ENCODE measurements around the gene PLPP1. TPM values are rescaled to one million over a fixed set of nuclear protein-coding genes. Genes with fewer than 3 reads are reported as not detected.
"Not testable (repeated sequence)": the region's sequence is repeated elsewhere in the genome, so short reads cannot be mapped to it uniquely, and the experiment has no call there.

The PLPP1 gene
- total and polyA plus RNA-seq, 5 experiments from 2014 or later, result 7.0 to 23.3 (median 11.7) TPM

- peak overlapping the region in 3 of 10 donors; percentile 9 to 33 (median 29) for H3K27ac Mint-ChIP-seq
- no peaks in the 10 kb centered on the region for H3K36me3 Mint-ChIP-seq
- no peaks in the 10 kb centered on the region for H3K9me3 Mint-ChIP-seq
- peaks cover 18 to 44% (median 39%) of the 10 kb centered on the region in 4 donors for H3K4me1 Mint-ChIP-seq
- peak overlapping the region in 3 of 10 donors; percentile 12 to 15 (median 14) for H3K4me3 Mint-ChIP-seq
- no peak for ATAC-seq
- no peaks in the 10 kb centered on the region for H3K27me3 Mint-ChIP-seq
- no peak for DNase-seq
- POLR2A ChIA-PET, result no interaction called here
Observed at GRCh38 chr5:55540024-55540423, 5.3 kb upstream of the PLPP1 start.

DNA sequence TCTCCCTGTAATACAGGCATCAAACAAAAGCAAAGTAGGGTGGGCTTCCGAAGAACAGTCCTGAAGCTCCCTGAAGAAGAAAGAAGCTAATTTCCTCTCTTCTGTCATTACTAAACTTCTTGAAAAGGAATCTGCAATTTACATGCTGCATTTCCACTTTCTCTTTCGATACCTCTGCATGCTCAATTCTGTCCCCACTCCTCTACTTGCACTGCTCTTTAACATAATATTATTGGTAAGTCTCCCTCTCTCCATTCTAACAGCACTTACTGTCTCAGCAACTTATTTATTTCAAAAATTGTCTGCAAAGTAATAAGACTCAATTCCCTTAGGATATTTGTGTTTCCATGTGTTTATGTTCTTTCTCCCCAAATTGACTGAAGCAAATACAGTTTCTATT, 3.9 kb upstream of the PLPP1 start:
- DNase-seq (peak in 3 of 10 donors; percentile 9 to 36 (median 25)), ATAC-seq (no peak)
- peak overlapping the region; percentile 14 to 95 (median 81) for H3K27ac Mint-ChIP-seq
- no peaks in the 10 kb centered on the region for H3K9me3 Mint-ChIP-seq
- peak overlapping the region in 9 of 10 donors; percentile 3 to 74 (median 57) for H3K4me3 Mint-ChIP-seq
- H3K36me3 Mint-ChIP-seq, result no peaks in the 10 kb centered on the region
- POLR2A ChIA-PET, result interaction anchor here (0.7 kb wide), 1 partner anchor 12 kb away, joined by 4 read pairs; no protein-coding TSS in a partner anchor
- no peaks in the 10 kb centered on the region for H3K27me3 Mint-ChIP-seq
- H3K4me1 Mint-ChIP-seq, result peaks cover 22 to 49% (median 44%) of the 10 kb centered on the region in 4 donors

- H3K4me1 Mint-ChIP-seq, result peaks cover 24 to 58% (median 51%) of the 10 kb centered on the region in 4 donors
- not testable (repeated sequence) for H3K4me3 Mint-ChIP-seq, ATAC-seq, H3K9me3 Mint-ChIP-seq, DNase-seq, H3K27me3 Mint-ChIP-seq, H3K36me3 Mint-ChIP-seq, H3K27ac Mint-ChIP-seq
- POLR2A ChIA-PET, result interaction anchor here (0.7 kb wide), 1 partner anchor 456 kb away, joined by 3 read pairs; no protein-coding TSS in a partner anchor
Observed at GRCh38 chr5:55537315-55537714, 2.6 kb upstream of the PLPP1 start.

DNA sequence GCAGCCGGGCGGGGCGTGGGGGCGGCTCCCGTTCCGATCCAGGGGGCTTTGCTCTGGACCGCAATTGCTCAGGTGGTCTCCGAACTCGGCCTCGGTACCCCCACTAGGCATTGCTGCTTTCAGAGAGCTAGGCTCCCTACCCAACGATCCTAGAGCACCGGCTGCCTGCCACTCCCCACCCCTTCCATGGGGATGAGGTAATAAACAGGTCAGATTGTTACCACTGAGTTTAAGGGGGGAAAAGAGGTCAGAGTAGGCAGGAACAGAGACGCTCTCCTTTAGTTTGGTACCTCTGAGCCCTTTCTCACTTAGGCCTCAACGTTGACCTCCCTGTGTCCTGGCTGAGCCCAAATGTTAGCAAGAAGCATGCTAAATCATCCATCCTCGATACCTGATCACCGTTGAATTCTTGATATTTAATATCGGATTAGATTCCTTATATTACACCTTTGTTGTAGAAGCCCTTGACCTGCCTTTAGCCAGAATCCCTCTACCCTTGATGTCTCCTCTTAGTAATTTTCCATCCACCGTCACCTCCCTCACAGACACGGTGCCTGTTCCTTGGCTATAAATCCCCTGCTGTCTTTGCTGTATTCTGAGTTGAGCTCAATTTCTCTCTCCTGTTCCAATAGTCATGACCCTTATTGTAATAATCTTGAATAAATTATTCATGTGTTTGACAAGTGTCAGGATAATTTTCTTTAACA, 588 bp upstream of the PLPP1 start:
- ATAC-seq (no peak), DNase-seq (peak in 1 of 10 donors; percentile 12)
- peak overlapping the region; percentile 38 to 96 (median 92) for H3K27ac Mint-ChIP-seq
- H3K27me3 Mint-ChIP-seq, result no peaks in the 10 kb centered on the region
- POLR2A ChIA-PET, result interaction anchor here (1.6 kb wide), 2 partner anchors 8 to 228 kb away, joined by 5 to 9 read pairs; partner anchors contain the start of genes DHX29 and MTREX
- peaks cover 0 to 7% (median 6%) of the 10 kb centered on the region in 3 donors for H3K36me3 Mint-ChIP-seq
- peaks cover 22 to 57% (median 44%) of the 10 kb centered on the region in 4 donors for H3K4me1 Mint-ChIP-seq
- no peaks in the 10 kb centered on the region for H3K9me3 Mint-ChIP-seq
- H3K4me3 Mint-ChIP-seq, result peak overlapping the region; percentile 87 to 97 (median 92)

- DNase-seq (peak in 1 of 10 donors; percentile 2), ATAC-seq (peak; percentile 48 to 50)
- peaks cover 23 to 51% (median 36%) of the 10 kb centered on the region in 4 donors for H3K4me1 Mint-ChIP-seq
- peak overlapping the region; percentile 87 to 97 (median 92) for H3K4me3 Mint-ChIP-seq
- H3K36me3 Mint-ChIP-seq, result peaks cover 0 to 13% (median 11%) of the 10 kb centered on the region in 3 donors
- H3K9me3 Mint-ChIP-seq, result no peaks in the 10 kb centered on the region
- POLR2A ChIA-PET, result interaction anchor here (1.6 kb wide), 2 partner anchors 10 to 226 kb away, joined by 5 to 9 read pairs; partner anchors contain the start of genes DHX29 and MTREX
- H3K27me3 Mint-ChIP-seq, result no peaks in the 10 kb centered on the region
- H3K27ac Mint-ChIP-seq, result peak overlapping the region; percentile 66 to 96 (median 94)
Observed at GRCh38 chr5:55533521-55534435, 986 bp downstream of the PLPP1 start.

DNA sequence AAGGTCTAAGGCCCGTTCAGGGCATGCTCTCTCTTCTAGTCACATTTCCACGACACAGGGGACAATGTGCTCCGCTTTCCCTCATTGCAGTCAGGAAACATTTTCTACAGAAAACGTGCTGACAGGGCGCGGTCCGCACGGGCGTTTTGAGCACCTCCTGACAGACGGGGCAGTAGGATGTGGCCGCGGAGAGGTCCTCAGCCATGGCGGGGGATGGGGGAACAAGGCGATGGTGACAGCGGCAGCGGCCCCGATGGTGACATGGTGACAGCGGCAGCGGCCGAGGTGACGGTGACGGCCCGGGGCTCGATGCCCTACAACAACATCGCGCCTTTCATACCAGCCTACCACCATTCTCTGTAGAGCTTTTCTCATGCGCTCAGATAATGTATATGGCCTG, 4.1 kb downstream of the PLPP1 start:
- ATAC-seq (no peak), DNase-seq (no peak)
- H3K27ac Mint-ChIP-seq, result peak overlapping the region in 1 of 10 donors; percentile 70
- peak overlapping the region in 1 of 10 donors; percentile 22 for H3K4me3 Mint-ChIP-seq
- no peaks in the 10 kb centered on the region for H3K27me3 Mint-ChIP-seq
- H3K9me3 Mint-ChIP-seq, result no peaks in the 10 kb centered on the region
- peaks cover 0 to 16% (median 14%) of the 10 kb centered on the region in 3 donors for H3K36me3 Mint-ChIP-seq
- POLR2A ChIA-PET, result no interaction called here
- H3K4me1 Mint-ChIP-seq, result peaks cover 20 to 50% (median 36%) of the 10 kb centered on the region in 4 donors

- peaks cover 0 to 27% (median 16%) of the 10 kb centered on the region in 4 donors for H3K4me1 Mint-ChIP-seq
- ATAC-seq (no peak), DNase-seq (no peak)
- no peaks in the 10 kb centered on the region for H3K9me3 Mint-ChIP-seq
- H3K27me3 Mint-ChIP-seq, result no peaks in the 10 kb centered on the region
- peaks cover 0 to 5% (median 3%) of the 10 kb centered on the region in 3 donors for H3K36me3 Mint-ChIP-seq
- H3K27ac Mint-ChIP-seq, result no peak overlapping the region
- POLR2A ChIA-PET, result no interaction called here
- H3K4me3 Mint-ChIP-seq, result no peak overlapping the region
Observed at GRCh38 chr5:55524816-55525215, 9.9 kb downstream of the PLPP1 start.

GRCh38 chr5:55523293-55523692, 11.5 kb downstream of the PLPP1 start:
- Mint-ChIP-seq H3K27me3 (no peaks in the 10 kb centered on the region), H3K27ac (peak overlapping the region in 1 of 10 donors; percentile 38), H3K9me3 (no peaks in the 10 kb centered on the region), H3K36me3 (peaks cover 0 to 7% (median 3%) of the 10 kb centered on the region in 3 donors), H3K4me3 (no peak overlapping the region), H3K4me1 (peaks cover 0 to 32% (median 19%) of the 10 kb centered on the region in 4 donors)
- POLR2A ChIA-PET, result no interaction called here
- ATAC-seq (no peak), DNase-seq (no peak)

DNA sequence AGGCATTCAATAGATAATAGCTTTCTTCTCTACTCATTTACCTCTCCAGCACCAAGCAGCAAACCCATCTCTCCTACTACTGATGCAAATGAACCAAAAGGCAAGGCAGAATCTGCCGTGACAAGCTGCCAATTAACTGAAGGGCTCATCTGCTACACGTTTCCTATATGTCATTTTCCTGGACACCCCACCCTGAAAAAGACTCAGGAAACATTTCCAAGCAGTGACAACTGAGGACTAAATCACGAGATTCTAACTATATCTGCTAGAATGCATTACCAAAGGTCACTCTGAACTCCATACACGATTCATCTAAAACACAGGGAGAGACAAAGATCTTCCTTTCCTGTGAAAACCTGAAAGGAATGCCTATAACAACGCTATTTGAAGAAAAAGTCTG, 12.9 kb downstream of the PLPP1 start:
- no peaks in the 10 kb centered on the region for H3K27me3 Mint-ChIP-seq
- no peak for ATAC-seq
- no peak for DNase-seq
- H3K4me1 Mint-ChIP-seq, result peaks cover 0 to 32% (median 14%) of the 10 kb centered on the region in 4 donors
- no peaks in the 10 kb centered on the region for H3K9me3 Mint-ChIP-seq
- H3K4me3 Mint-ChIP-seq, result no peak overlapping the region
- POLR2A ChIA-PET, result no interaction called here
- peaks cover 0 to 4% (median 0%) of the 10 kb centered on the region in 3 donors for H3K36me3 Mint-ChIP-seq
- H3K27ac Mint-ChIP-seq, result no peak overlapping the region

DNA sequence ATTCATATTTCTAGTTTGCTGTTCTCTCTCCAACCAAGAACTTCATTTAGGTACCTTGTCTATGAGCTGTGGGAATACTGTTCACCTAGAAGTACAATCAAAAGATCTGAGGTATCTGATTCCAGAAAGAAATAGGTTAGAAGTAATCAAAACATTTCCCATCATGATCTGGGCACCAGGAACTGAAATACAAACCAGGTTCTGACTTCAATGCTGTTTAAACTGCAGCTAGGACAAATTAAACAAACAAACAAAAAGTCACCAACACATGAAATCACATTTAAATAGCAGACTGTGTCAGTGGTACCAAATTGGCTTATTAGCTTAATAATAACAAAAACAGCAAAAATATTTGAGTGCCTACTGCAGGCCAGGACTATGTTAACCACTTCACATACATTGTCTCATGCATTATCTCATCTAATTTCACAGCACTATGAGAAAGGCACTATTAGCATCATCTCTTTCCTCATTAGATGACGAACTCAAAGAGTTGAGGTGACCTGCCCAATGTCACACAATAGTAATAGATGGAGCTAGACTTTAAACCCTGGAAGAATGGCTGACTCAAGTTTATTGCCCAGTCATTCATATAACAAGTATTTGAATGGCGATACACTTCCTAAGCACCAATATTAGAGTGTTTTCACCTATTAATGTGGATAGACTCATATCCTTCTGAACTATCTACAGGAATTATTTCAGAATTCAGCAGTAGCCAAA, 14.5 kb downstream of the PLPP1 start:
- POLR2A ChIA-PET, result no interaction called here
- H3K4me3 Mint-ChIP-seq, result no peak overlapping the region

GRCh38 chr5:55518831-55519390, 15.9 kb downstream of the PLPP1 start:
- ATAC-seq (no peak), DNase-seq (no peak)
- peaks cover 15 to 45% (median 29%) of the 10 kb centered on the region in 4 donors for H3K4me1 Mint-ChIP-seq
- no peak overlapping the region for H3K4me3 Mint-ChIP-seq
- H3K27me3 Mint-ChIP-seq, result no peaks in the 10 kb centered on the region
- H3K9me3 Mint-ChIP-seq, result no peaks in the 10 kb centered on the region
- POLR2A ChIA-PET, result no interaction called here
- H3K36me3 Mint-ChIP-seq, result peaks cover 0 to 4% (median 0%) of the 10 kb centered on the region in 3 donors
- H3K27ac Mint-ChIP-seq, result peak overlapping the region in 1 of 10 donors; percentile 26

More for the DNA sequence above, 14.5 kb downstream of the PLPP1 start:
- no peak for ATAC-seq
- H3K9me3 Mint-ChIP-seq, result no peaks in the 10 kb centered on the region
- DNase-seq, result no peak
- no peaks in the 10 kb centered on the region for H3K27me3 Mint-ChIP-seq
- H3K36me3 Mint-ChIP-seq, result peaks cover 0 to 4% (median 0%) of the 10 kb centered on the region in 3 donors
- H3K4me1 Mint-ChIP-seq, result peaks cover 5 to 35% (median 23%) of the 10 kb centered on the region in 4 donors
- no peak overlapping the region for H3K27ac Mint-ChIP-seq

- no peak overlapping the region for H3K4me3 Mint-ChIP-seq
- POLR2A ChIA-PET, result no interaction called here
- no peak for ATAC-seq
Observed at GRCh38 chr5:55517804-55518203, 17.0 kb downstream of the PLPP1 start.

More at GRCh38 chr5:55517804-55518203, 17.0 kb downstream of the PLPP1 start:
- Mint-ChIP-seq H3K36me3 (peaks cover 0 to 4% (median 0%) of the 10 kb centered on the region in 3 donors), H3K27ac (peak overlapping the region in 2 of 10 donors; percentile 3 to 56), H3K4me1 (peaks cover 15 to 52% (median 25%) of the 10 kb centered on the region in 4 donors), H3K9me3 (no peaks in the 10 kb centered on the region), H3K27me3 (no peaks in the 10 kb centered on the region)
- no peak for DNase-seq

All from naive thymus-derived CD8-positive, alpha-beta T cell (primary cell).